CD4-positive, alpha-beta T cell treated with Interleukin-15 for 4 hours (primary cell): ENCODE results near the gene NUP50.

Experiments
- DNase-seq: peaks from one replicate; pipeline ENCODE4 v3.0.0-alpha.2; 2020; ENCODE audit warnings: low spot score

The NUP50 gene, protein sequence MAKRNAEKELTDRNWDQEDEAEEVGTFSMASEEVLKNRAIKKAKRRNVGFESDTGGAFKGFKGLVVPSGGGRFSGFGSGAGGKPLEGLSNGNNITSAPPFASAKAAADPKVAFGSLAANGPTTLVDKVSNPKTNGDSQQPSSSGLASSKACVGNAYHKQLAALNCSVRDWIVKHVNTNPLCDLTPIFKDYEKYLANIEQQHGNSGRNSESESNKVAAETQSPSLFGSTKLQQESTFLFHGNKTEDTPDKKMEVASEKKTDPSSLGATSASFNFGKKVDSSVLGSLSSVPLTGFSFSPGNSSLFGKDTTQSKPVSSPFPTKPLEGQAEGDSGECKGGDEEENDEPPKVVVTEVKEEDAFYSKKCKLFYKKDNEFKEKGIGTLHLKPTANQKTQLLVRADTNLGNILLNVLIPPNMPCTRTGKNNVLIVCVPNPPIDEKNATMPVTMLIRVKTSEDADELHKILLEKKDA

GRCh38 chr22:45163451-45164269, at the start of gene NUP50:
TSS of gene NUP50 (plus strand) at chr22:45163925. CDS start at chr22:45168178, 4,253 bp downstream.
- DNase-seq, result peak; percentile 96

GRCh38 chr22:45120440-45120839, 43.3 kb upstream of the NUP50 start:
- no peak for DNase-seq

DNA sequence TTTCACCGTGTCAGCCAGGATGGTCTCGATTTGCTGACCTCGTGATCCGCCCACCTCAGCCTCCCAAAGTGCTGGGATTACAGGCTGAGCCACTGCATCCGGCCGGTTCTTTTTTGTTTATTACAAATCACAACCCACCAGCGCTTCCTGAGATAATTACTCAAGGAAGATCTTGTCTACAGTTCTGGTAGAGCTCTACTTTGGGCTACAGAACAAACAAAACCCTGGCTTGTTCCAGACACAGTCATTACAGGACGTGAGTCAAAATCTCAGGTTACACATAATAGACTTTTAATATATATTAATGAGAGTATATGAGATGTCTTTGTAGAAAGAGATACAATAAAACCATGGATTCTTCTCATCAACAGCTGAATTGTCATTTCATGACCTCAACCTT, 42.8 kb upstream of the NUP50 start:
- no peak for DNase-seq

- no peak for DNase-seq
Observed at GRCh38 chr22:45124176-45124847, 39.4 kb upstream of the NUP50 start.

DNA sequence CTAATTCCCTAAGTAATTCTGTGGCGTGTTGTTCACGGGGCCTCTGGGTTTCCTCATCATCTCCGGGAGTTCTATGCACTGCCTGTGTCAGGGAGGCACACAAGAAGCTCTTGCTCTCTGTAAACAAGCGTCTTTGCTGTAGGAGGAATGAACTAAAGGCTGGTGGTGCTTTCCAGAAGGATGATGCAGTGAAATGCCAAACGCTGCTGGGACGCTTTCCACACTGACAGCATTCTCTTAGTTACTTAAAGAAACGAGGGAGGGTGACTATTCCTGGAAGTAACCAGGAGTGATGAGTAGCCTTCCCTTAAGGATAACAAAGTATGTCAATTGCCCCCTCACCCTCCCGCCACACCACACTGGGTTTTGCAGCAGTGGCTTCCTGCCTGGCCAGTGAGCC, 38.5 kb upstream of the NUP50 start:
- no peak for DNase-seq

- DNase-seq, result no peak
Observed at GRCh38 chr22:45127866-45128265, 35.9 kb upstream of the NUP50 start.

GRCh38 chr22:45129703-45130524, 33.8 kb upstream of the NUP50 start:
- peak; percentile 7 for DNase-seq

DNA sequence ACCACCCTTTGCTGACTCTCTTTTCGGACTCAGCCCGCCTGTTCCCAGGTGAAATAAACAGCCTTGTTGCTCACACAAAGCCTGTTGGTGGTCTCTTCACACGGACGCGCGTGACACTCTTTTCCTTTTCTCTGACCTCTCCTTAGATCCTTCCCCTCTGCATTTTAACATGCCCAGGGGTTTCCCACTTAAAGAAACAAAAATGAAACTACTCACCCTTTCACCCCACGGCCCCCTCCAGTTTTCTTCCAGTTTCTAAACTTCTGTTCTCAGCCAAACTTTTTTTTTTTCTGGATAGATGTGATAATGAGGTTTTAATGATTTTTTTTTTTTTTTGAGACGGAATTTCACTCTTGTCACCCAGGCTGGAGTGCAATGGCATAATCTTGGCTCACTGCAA, 32.8 kb upstream of the NUP50 start:
- DNase-seq, result no peak

GRCh38 chr22:45131749-45132148, 32.0 kb upstream of the NUP50 start:
- DNase-seq, result peak; percentile 4

DNA sequence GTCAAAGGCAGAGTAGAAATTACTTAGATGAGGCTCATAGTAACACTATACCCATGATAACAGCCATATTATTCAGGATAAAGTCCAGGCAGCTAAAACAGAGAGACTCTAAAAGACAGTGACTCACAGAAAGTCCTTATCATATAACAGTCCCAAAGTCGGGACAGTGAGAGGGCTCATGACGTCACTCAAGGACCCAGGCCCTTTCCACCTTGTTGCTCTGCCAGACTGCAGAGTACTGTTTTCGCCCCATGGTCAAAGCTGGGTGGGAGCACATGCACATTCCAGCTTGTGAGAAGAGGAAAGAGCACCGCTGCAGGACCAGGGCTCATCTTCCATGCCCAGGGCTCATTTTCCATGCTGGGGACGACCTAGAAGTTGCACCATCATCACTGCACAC, 29.4 kb upstream of the NUP50 start:
- DNase-seq, result no peak

DNA sequence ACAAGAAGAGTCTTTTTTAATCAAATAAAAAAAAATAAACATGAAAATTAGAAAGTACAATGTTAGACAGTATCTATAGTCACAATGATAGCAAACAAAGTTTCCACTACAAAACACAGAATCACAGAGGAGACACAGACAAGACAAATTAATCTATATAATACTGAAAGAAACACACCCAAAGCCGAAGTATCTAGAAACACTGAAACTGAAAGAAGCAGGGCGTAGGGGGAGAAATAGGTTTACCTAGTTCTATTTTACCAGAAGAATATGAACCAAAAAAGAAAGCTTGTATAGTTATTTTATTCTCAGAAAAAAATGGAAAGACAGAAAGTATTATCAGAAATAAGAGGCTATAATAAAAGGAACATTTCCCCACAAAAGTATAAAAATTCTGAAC, 27.1 kb upstream of the NUP50 start:
- DNase-seq, result no peak

- DNase-seq, result no peak
Observed at GRCh38 chr22:45139693-45140092, 24.0 kb upstream of the NUP50 start.

DNA sequence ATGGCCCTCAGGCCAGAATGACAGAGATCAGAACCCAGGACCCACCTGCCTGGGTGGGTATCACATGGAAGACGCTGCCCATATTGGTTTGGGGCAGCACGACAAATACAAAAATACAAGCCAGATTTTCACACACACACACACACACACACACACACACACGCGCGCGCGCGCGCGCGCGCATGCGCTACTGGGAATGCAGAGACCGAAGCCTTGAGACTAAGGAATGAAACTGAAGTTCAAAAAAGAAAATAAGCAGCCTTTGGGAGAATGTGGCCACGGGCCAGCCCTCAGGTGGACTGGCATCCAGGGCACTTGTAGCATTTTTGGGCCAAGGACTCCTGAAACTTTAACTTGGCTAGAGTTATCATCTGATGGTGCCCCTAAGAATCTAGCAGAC, 21.3 kb upstream of the NUP50 start:
- DNase-seq, result no peak

DNA sequence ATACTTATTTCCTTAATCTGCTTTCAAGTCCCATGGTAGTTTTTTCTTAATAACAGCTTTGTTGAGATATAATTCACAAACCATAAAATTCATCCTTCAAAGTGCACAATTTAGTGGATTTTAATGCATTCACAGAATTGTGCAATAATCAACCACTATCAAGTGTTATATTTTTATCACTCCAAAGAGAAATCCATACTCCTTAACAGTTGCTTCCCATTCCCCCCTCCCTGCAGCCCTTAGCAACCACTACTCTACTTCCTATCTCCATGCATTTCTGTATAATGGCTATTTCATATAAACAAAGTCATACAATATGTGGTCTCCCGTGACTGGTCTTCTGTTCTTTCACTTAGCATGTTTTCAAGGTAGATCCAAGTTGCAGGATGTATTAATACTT, 18.8 kb upstream of the NUP50 start:
- no peak for DNase-seq

DNA sequence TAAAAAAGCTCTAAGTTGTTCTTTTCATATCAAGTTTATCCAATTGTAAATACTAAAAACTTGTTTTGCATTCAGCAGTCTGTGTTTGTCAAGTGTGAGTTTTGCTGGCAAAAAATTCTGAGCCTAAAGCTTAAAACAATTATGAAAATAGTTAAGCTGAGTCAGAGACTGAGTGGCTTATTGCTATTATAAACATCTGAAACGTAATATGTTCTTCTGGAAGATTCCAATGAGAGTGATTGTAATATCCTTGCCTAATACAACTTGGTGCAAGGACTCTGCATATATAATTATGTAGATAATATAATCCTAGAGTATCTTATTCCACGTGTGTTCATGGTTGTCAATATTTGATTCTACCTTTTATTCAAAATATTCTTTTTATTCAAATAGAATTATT, 14.1 kb upstream of the NUP50 start:
- no peak for DNase-seq

GRCh38 chr22:45150139-45150538, 13.6 kb upstream of the NUP50 start:
- DNase-seq, result no peak

GRCh38 chr22:45151503-45151902, 12.2 kb upstream of the NUP50 start:
- no peak for DNase-seq

- DNase-seq, result no peak
Observed at GRCh38 chr22:45154383-45154782, 9.3 kb upstream of the NUP50 start.

DNA sequence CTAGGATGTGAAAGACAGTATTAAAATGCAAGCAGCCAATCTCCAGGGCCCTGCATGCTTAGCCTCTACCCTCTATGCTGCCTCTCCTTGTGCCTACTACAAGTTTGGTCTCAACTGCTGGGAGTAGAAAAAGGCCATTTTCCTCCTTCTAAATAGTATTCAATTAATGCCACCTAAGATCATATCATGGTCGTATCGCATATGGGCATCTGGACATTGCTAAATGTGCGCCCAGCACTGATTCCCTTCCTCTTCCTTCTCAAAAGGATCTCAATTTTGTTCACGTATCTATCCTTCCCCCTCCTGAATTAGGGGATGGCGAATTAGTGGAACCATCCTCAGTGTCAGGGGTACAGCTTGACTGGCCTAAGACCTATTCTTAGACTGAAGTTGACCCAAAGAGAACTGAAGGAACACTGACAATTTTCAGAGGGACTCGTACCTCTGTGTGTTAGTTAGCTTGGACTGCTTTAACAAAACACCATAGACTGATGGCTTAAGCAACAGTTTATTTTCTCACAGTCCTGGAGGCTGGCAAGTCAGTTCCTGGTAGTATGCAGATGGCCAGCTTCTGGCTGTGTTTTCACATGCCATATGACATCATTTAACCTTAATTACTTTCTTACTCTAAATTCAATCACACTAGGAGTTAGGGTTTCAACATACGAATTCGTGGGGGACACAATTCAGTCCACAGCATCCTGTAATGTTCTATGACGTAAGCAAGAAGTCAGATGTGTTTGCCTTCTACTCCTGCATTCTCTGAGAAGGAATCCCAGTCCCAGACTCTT, 8.5 kb upstream of the NUP50 start:
- DNase-seq, result no peak

GRCh38 chr22:45157907-45158306, 5.8 kb upstream of the NUP50 start:
- no peak for DNase-seq
